Ishikawa (cell line): ENCODE measurements around the gene CXorf58.

Experiments
- CEBPB ChIP-seq: IDR thresholded peaks from 2 replicates; pipeline ENCODE4 v1.6.1; 2012
- CREB1 ChIP-seq: IDR thresholded peaks from 2 replicates; pipeline ENCODE4 v1.6.1; 2012; ENCODE audit warnings: low read depth
- EGR1 ChIP-seq: IDR thresholded peaks from 2 replicates; pipeline ENCODE4 v1.6.1; 2012
- EP300 ChIP-seq: IDR thresholded peaks from 2 replicates; pipeline ENCODE4 v1.6.1; 2012; ENCODE audit warnings: borderline replicate concordance
- FOXM1 ChIP-seq: IDR thresholded peaks from 2 replicates; pipeline ENCODE4 v1.6.1; 2012; ENCODE audit warnings: low read depth, borderline replicate concordance
- MAX ChIP-seq: IDR thresholded peaks from 2 replicates; pipeline ENCODE4 v1.6.1; 2012
- NFIC ChIP-seq: IDR thresholded peaks from 2 replicates; pipeline ENCODE4 v1.6.1; 2012
- RAD21 ChIP-seq: IDR thresholded peaks from 2 replicates; pipeline ENCODE4 v1.6.1; 2012; ENCODE audit warnings: low read depth
- REST ChIP-seq: IDR thresholded peaks from 2 replicates; pipeline ENCODE4 v1.6.1; 2012; ENCODE audit warnings: low read depth, mild to moderate bottlenecking
- TAF1 ChIP-seq: IDR thresholded peaks from 2 replicates; pipeline ENCODE4 v1.6.1; 2012; ENCODE audit warnings: low read depth, mild to moderate bottlenecking
- TCF12 ChIP-seq: IDR thresholded peaks from 2 replicates; pipeline ENCODE4 v1.6.1; 2012; ENCODE audit warnings: low read depth
- TEAD4 ChIP-seq: IDR thresholded peaks from 2 replicates; pipeline ENCODE4 v1.6.1; 2012
- USF1 ChIP-seq: IDR thresholded peaks from 2 replicates; pipeline ENCODE4 v1.6.1; 2012
- YY1 ChIP-seq: IDR thresholded peaks from 2 replicates; pipeline ENCODE4 v1.6.1; 2012; ENCODE audit warnings: low read depth
- ZBTB7A ChIP-seq: IDR thresholded peaks from 2 replicates; pipeline ENCODE4 v1.6.1; 2012; ENCODE audit warnings: low read depth

The CXorf58 gene

GRCh38 chrX:23901060-23901459 is 6.7 kb upstream of the CXorf58 start:
- TF ChIP-seq RAD21: no peak
- no peak for TF ChIP-seq REST
- TF ChIP-seq CEBPB: no peak
- TF ChIP-seq ZBTB7A: no peak
- no peak for TF ChIP-seq CREB1
- TF ChIP-seq USF1: no peak
- no peak for TF ChIP-seq TCF12
- TF ChIP-seq YY1: no peak
- no peak for TF ChIP-seq MAX
- no peak for TF ChIP-seq TAF1
- TF ChIP-seq EGR1: no peak
- no peak for TF ChIP-seq NFIC
- no peak for TF ChIP-seq EP300
- TF ChIP-seq FOXM1: no peak
- no peak for TF ChIP-seq TEAD4

- TF ChIP-seq EP300 (no peak), REST (no peak), RAD21 (peak; percentile 60)
These were observed 6.0 kb upstream of the CXorf58 start for GRCh38 chrX:23901805-23902204.

GRCh38 chrX:23902419-23902818 is 5.4 kb upstream of the CXorf58 start:
- peak; percentile 72 for TF ChIP-seq RAD21
- TF ChIP-seq NFIC: no peak
- TF ChIP-seq YY1: no peak

- TF ChIP-seq EP300 (no peak), EGR1 (no peak)
These were observed 3.7 kb upstream of the CXorf58 start for GRCh38 chrX:23904096-23904495.

GRCh38 chrX:23907111-23907497 is 702 bp upstream of the CXorf58 start:
- TF ChIP-seq TCF12 (no peak), RAD21 (no peak), EP300 (no peak), MAX (no peak), FOXM1 (no peak), YY1 (no peak), ZBTB7A (no peak), EGR1 (no peak), CREB1 (no peak), TAF1 (no peak)

- TF ChIP-seq TCF12: no peak
- no peak for TF ChIP-seq ZBTB7A
- no peak for TF ChIP-seq TEAD4
- TF ChIP-seq USF1: no peak
- no peak for TF ChIP-seq CREB1
- no peak for TF ChIP-seq NFIC
- TF ChIP-seq TAF1: no peak
These were observed 606 bp downstream of the CXorf58 start for GRCh38 chrX:23908219-23909004.

- no peak for TF ChIP-seq NFIC
These were observed 3.5 kb downstream of the CXorf58 start for GRCh38 chrX:23911126-23911835.
